Left lung (tissue), 10 donors: ENCODE measurements around the gene CLDN22. TPM values are rescaled to one million over a fixed set of nuclear protein-coding genes. Genes with fewer than 3 reads are reported as not detected.

Experiments used
- ATAC-seq: fragments of 200-7000 bp; cut with Tn5 transposase; one replicate; pipeline ENCODE4 v1.9.1; 2020; ENCODE audit warnings: moderate library complexity
- DNase-seq, 4 donors: peaks; one replicate each; pipeline ENCODE4 v3.0.0-alpha.2; 2013 to 2020
- H3K27ac ChIP-seq, 2 donors: fragments of 200-600 bp; sonication (generic) in 1 of 2; one replicate each; pipeline versions ENCODE4 v1.5.0 to v1.8.0; 2020 to 2021
- H3K27me3 ChIP-seq, 2 donors: fragments of 200-600 bp; sonication (generic) in 1 of 2; one replicate each; pipeline versions ENCODE4 v1.5.0 to v1.8.0; 2020 to 2021
- H3K36me3 ChIP-seq, 2 donors: fragments of 200-600 bp; sonication (generic) in 1 of 2; one replicate each; pipeline versions ENCODE4 v1.5.0 to v1.8.0; 2020 to 2021
- H3K4me1 ChIP-seq, 2 donors: fragments of 200-600 bp; one replicate each; pipeline ENCODE4 v1.8.0; 2021
- H3K4me3 ChIP-seq, 2 donors: fragments of 200-600 bp; sonication (generic) in 1 of 2; one replicate each; pipeline versions ENCODE4 v1.5.0 to v1.8.0; 2020 to 2021; ENCODE audit warnings: mild to moderate bottlenecking in 1 of 2
- H3K9me3 ChIP-seq, 2 donors: fragments of 200-600 bp; sonication (generic) in 1 of 2; one replicate each; pipeline versions ENCODE4 v1.5.0 to v1.8.0; 2020 to 2021
- CTCF ChIP-seq, 2 donors: fragments of 200-600 bp; sonication (generic) in 1 of 2; IDR thresholded peaks; one replicate each; pipeline versions ENCODE4 v1.5.0 to v1.8.0; 2021; ENCODE audit warnings: antibody characterized with exemption in 2 of 2
- intact Hi-C, 2 donors: fragments of 100-400 bp; cut with DNase I; formaldehyde crosslinking; loops; one replicate each; pipeline versions ENCODE4 v1.11.2 to v1.14.2; 2022
- polyA plus RNA-seq, 6 donors: library from polyadenylated mRNA; unstranded; fragments of 120-200 nt; gene quantifications; one replicate each; pipeline ENCODE4 v1.2.1, GENCODE V29; 2013; ENCODE audit not compliant: insufficient read length in 6 of 6
- total RNA-seq, 2 donors: library from RNA; stranded (reverse); fragmentation: NEBNext Ultra II Directional; extraction: Animal tissue kit (Norgen Biotek cat#: 25700); gene quantifications; one replicate each; pipeline ENCODE4 v1.2.1, GENCODE V29; 2021
- donor health status: DM: no; HTN: yes; CAD: no.
- donor health status: DM: no; HTN: no; CAD: no.

CLDN22 gene
- total and polyA plus RNA-seq, 8 donors, result 0.45 to 0.74 (median 0.60) TPM; not detected in 3

GRCh38 chr4:183314336-183314735 lies 5.7 kb downstream of the CLDN22 start:
- DNase-seq (no peak), ATAC-seq (no peak)
- Histone ChIP-seq H3K27ac (no peak overlapping the region), H3K4me1 (no peaks in the 10 kb centered on the region), H3K27me3 (no peaks in the 10 kb centered on the region), H3K36me3 (peaks cover 0 to 35% of the 10 kb centered on the region in 2 donors), H3K4me3 (no peak overlapping the region), H3K9me3 (no peaks in the 10 kb centered on the region)
- no peak for TF ChIP-seq CTCF (IDR thresholded peaks at IDR 0.05)
- intact Hi-C loops, result no loop called here

- TF ChIP-seq CTCF (IDR thresholded peaks at IDR 0.05), result no peak
- ATAC-seq (no peak), DNase-seq (no peak)
- Histone ChIP-seq H3K4me3 (no peak overlapping the region), H3K9me3 (no peaks in the 10 kb centered on the region), H3K36me3 (peaks cover 0 to 35% of the 10 kb centered on the region in 2 donors), H3K27me3 (no peaks in the 10 kb centered on the region), H3K27ac (no peak overlapping the region), H3K4me1 (no peaks in the 10 kb centered on the region)
- intact Hi-C loops, result no loop called here
Measured at GRCh38 chr4:183312841-183313240, 7.2 kb downstream of the CLDN22 start.

- no peak for TF ChIP-seq CTCF (IDR thresholded peaks at IDR 0.05)
Measured at GRCh38 chr4:183306811-183307210, 13.3 kb downstream of the CLDN22 start.

GRCh38 chr4:183304538-183304937 lies 15.5 kb downstream of the CLDN22 start:
- Histone ChIP-seq H3K36me3 (peaks cover 0 to 4% of the 10 kb centered on the region in 2 donors), H3K4me1 (no peaks in the 10 kb centered on the region), H3K9me3 (no peaks in the 10 kb centered on the region), H3K4me3 (no peak overlapping the region), H3K27me3 (no peaks in the 10 kb centered on the region), H3K27ac (no peak overlapping the region)
- no peak for DNase-seq
- no peak for TF ChIP-seq CTCF (IDR thresholded peaks at IDR 0.05)
- no peak for ATAC-seq
- intact Hi-C loops, result no loop called here

More at GRCh38 chr4:183306811-183307210, 13.3 kb downstream of the CLDN22 start:
- intact Hi-C loops, result no loop called here
- DNase-seq (no peak), ATAC-seq (no peak)
- peaks cover 0 to 5% of the 10 kb centered on the region in 2 donors for H3K36me3 ChIP-seq
- no peak overlapping the region for H3K27ac ChIP-seq
- H3K27me3 ChIP-seq, result no peaks in the 10 kb centered on the region
- no peaks in the 10 kb centered on the region for H3K9me3 ChIP-seq
- no peaks in the 10 kb centered on the region for H3K4me1 ChIP-seq
- H3K4me3 ChIP-seq, result no peak overlapping the region

GRCh38 chr4:183304067-183304466 lies 16.0 kb downstream of the CLDN22 start:
- no peak for TF ChIP-seq CTCF (IDR thresholded peaks at IDR 0.05)
- intact Hi-C loops, result no loop called here
- no peak for ATAC-seq

More at GRCh38 chr4:183304067-183304466, 16.0 kb downstream of the CLDN22 start:
- Histone ChIP-seq H3K36me3 (peaks cover 0 to 4% of the 10 kb centered on the region in 2 donors), H3K27me3 (no peaks in the 10 kb centered on the region), H3K27ac (no peak overlapping the region), H3K4me1 (no peaks in the 10 kb centered on the region), H3K4me3 (no peak overlapping the region), H3K9me3 (no peaks in the 10 kb centered on the region)
- no peak for DNase-seq
